HepG2 (cell line): ENCODE data around the gene SLC16A6. TPM values are rescaled to one million over a fixed set of nuclear protein-coding genes. Genes with fewer than 3 reads are reported as not detected.
A peak's percentile ranks its signal among the peaks of the same experiment; 100 is the strongest.

Experiments
- ATAC-seq: fragments of 200-7000 bp; cut with Tn5 transposase; 3 replicates; pipeline ENCODE4 v1.9.1; 2020; ENCODE audit warnings: mild to moderate bottlenecking, moderate library complexity
- BruUV-seq: library from RNA; stranded (reverse); fragments of 400-500 nt; replicated peaks from 2 replicates; lab custom pipeline; 2021; lab: Mats Ljungman, UMichigan
- CTCF ChIA-PET: fragments of 300-600 bp; formaldehyde crosslinking; extraction: SDS; loops from one replicate; lab custom pipeline; 2021; ENCODE audit warnings: low total read pairs, inconsistent platforms, low intra/inter-chr PET ratio; lab: Yijun Ruan, JAX
- POLR2A ChIA-PET: fragments of 350-600 bp; sonication (Branson Sonifier 250); formaldehyde crosslinking; loops from one replicate; lab custom pipeline; 2020; ENCODE audit warnings: antibody characterized with exemption, inconsistent platforms; lab: Yijun Ruan, JAX
- DNase-seq: peaks from one replicate; pipeline ENCODE4 v3.0.0-alpha.2; 2015; ENCODE audit warnings: low spot score
- FAIRE-seq: peaks from 3 replicates; lab custom pipeline; 2011; peaks lifted over from hg19 to GRCh38; lab: Jason Lieb, UNC
- H2AFZ ChIP-seq: one replicate; pipeline ENCODE4 v1.6.1; 2011; ENCODE audit warnings: low read length, inconsistent platforms
- H3K27ac ChIP-seq: fragments of 300-600 bp; 3 replicates; pipeline ENCODE4 v1.8.0; 2011; ENCODE audit warnings: mixed run types, mild to moderate bottlenecking, mixed read lengths, low read length, inconsistent platforms; ENCODE audit not compliant: insufficient read depth; ENCODE audit errors: extremely low read length
- H3K27me3 ChIP-seq, 2 experiments: fragments of 200-600 bp in 1 of 2; 2 replicates in 1 of 2; 3 replicates in 1 of 2; pipeline versions ENCODE4 v1.6.0 to v1.8.0; 2011; ENCODE audit warnings: low read length in 2 of 2, mild to moderate bottlenecking in 2 of 2, moderate library complexity in 2 of 2, inconsistent platforms in 1 of 2; ENCODE audit not compliant: insufficient read depth in 2 of 2, control insufficient read depth in 1 of 2
- H3K36me3 ChIP-seq, 2 experiments: fragments of 200-600 bp in 1 of 2; replicated peaks in 1 of 2; 2 replicates in 1 of 2; 3 replicates in 1 of 2; pipeline versions ENCODE4 v1.5.1 to v1.8.0; 2011; ENCODE audit warnings: low read length in 2 of 2, inconsistent platforms in 1 of 2; ENCODE audit not compliant: insufficient read depth in 2 of 2, control insufficient read depth in 1 of 2
- H3K4me1 ChIP-seq: 2 replicates; pipeline ENCODE4 v1.5.1; 2012; ENCODE audit warnings: low read length, inconsistent platforms; ENCODE audit not compliant: insufficient read depth
- H3K4me2 ChIP-seq: 2 replicates; pipeline ENCODE4 v1.6.0; 2011; ENCODE audit warnings: low read depth, low read length, inconsistent platforms
- H3K4me3 ChIP-seq, 3 experiments: fragments of 200-600 bp in 1 of 3; sonication (generic), shearing (Covaris generic) in 1 of 3; replicated peaks in 1 of 3; 2 replicates each; pipeline ENCODE4 v1.5.1; 2011 to 2016; ENCODE audit warnings: low read length in 3 of 3, inconsistent platforms in 2 of 3, low read depth in 2 of 3, mild to moderate bottlenecking in 2 of 3, control low read depth in 1 of 3, mixed read lengths in 1 of 3; ENCODE audit not compliant: insufficient read depth in 1 of 3
- H3K79me2 ChIP-seq: one replicate; pipeline ENCODE4 v1.6.1; 2011; ENCODE audit warnings: low read length, inconsistent platforms; ENCODE audit not compliant: insufficient read depth
- H3K9ac ChIP-seq: 2 replicates; pipeline ENCODE4 v1.6.0; 2011; ENCODE audit warnings: mild to moderate bottlenecking, low read depth, low read length, inconsistent platforms; ENCODE audit not compliant: insufficient read depth
- H3K9me3 ChIP-seq: 2 replicates; pipeline ENCODE4 v1.5.1; 2012; ENCODE audit warnings: mild to moderate bottlenecking, low read length
- H4K20me1 ChIP-seq: 2 replicates; pipeline ENCODE4 v1.6.0; 2011; ENCODE audit warnings: inconsistent platforms, mild to moderate bottlenecking, low read length, moderate library complexity; ENCODE audit not compliant: insufficient read depth
- BATF2 ChIP-seq: sonication (generic); formaldehyde crosslinking; IDR thresholded peaks from 2 replicates; pipeline ENCODE4 v1.8.0; 2022; ENCODE audit warnings: mild to moderate bottlenecking, missing genetic modification reagents, moderate library complexity
- JDP2 ChIP-seq: sonication (generic); formaldehyde crosslinking; IDR thresholded peaks from 2 replicates; pipeline ENCODE4 v1.8.1; 2022; ENCODE audit warnings: missing genetic modification reagents, borderline replicate concordance
- REST ChIP-seq, 2 experiments: IDR thresholded peaks; 2 replicates each; pipeline ENCODE4 v1.6.1; 2011 to 2012; ENCODE audit warnings: low read length in 2 of 2, borderline replicate concordance in 1 of 2, low read depth in 1 of 2, mild to moderate bottlenecking in 1 of 2, moderate library complexity in 1 of 2
- ZFP91 ChIP-seq: sonication (generic); formaldehyde crosslinking; IDR thresholded peaks from 2 replicates; pipeline ENCODE4 v1.9.0; 2022; ENCODE audit warnings: missing genetic modification reagents, mild to moderate bottlenecking, borderline replicate concordance
- ZNF274 ChIP-seq: sonication (generic); formaldehyde crosslinking; IDR thresholded peaks from 2 replicates; pipeline ENCODE4 v1.5.1; 2020; ENCODE audit warnings: mild to moderate bottlenecking, missing genetic modification reagents
- WGBS: methylation state at CpG from one replicate; pipeline ENCODE4 v1.1.6; 2017; ENCODE audit warnings: low lambda C conversion rate; 5-methylcytosine and 5-hydroxymethylcytosine counted together
- in situ Hi-C: cut with HindIII; loops from 2 replicates; pipeline ENCODE4 v1.10.0; 2017; ENCODE audit warnings: low pct_unique_long_range_greater_than_20kb; ENCODE audit not compliant: extremely low pct_ligation_motif_present
- intact Hi-C: fragments of 100-400 bp; cut with micrococcal nuclease; formaldehyde crosslinking; loops from one replicate; pipeline ENCODE4 v1.10.0; 2022; ENCODE audit not compliant: unreplicated experiment
- polyA plus RNA-seq, 8 experiments: library from polyadenylated mRNA; depleted of rRNA in 3 of 8; stranded (reverse) in 7 of 8; unstranded in 1 of 8; fragments of >200 nt; fragmentation: Illumina TruSeq in 4 of 8; extraction: Trizol in 4 of 8; gene quantifications; 2 replicates each; pipeline versions ENCODE4 v1.2.1 to v1.2.3, GENCODE V29; 2011 to 2016; ENCODE audit warnings: low read depth in 4 of 8, missing spikeins in 1 of 8, mixed read lengths in 1 of 8; ENCODE audit not compliant: insufficient read depth in 1 of 8
- total RNA-seq, 5 experiments: library from RNA; depleted of rRNA; stranded (reverse); fragments of >200 nt; fragmentation: Illumina TruSeq; extraction: Trizol; gene quantifications; 2 replicates each; pipeline ENCODE4 v1.2.3, GENCODE V29; 2016; ENCODE audit warnings: low read depth in 1 of 5

The SLC16A6 gene
- total and polyA plus RNA-seq, 2 of the 13 experiments (the other 11 are each of a cell fraction or from before 2014, with no cell fraction given): 1.1 to 44.7 TPM

GRCh38 chr17:68320311-68320865 lies 29.5 kb upstream of the SLC16A6 start:
- H3K9me3 ChIP-seq: no peaks in the 10 kb centered on the region
- H3K4me1 ChIP-seq: peaks cover 62% of the 10 kb centered on the region
- no peak overlapping the region for H3K27ac ChIP-seq
- no peak overlapping the region for H3K9ac ChIP-seq
- in situ Hi-C loops (no loop called here), intact Hi-C loops (no loop called here)
- WGBS: 82% methylated on average over 5 of the region's 5 CpGs
- H3K36me3 ChIP-seq: no peaks in the 10 kb centered on the region
- no TSS peak for BruUV-seq
- H4K20me1 ChIP-seq: no peaks in the 10 kb centered on the region
- POLR2A ChIA-PET: no interaction called here
- 0 out of 2 replicates have a peak, but pooled peaks have one; percentile 17 for TF ChIP-seq ZFP91 (CRISPR knock-in tag)
- 0 out of 2 replicates have a peak, but pooled peaks have one; percentile 25 for TF ChIP-seq BATF2 (CRISPR knock-in tag)
- 0 out of 2 replicates have a peak, but pooled peaks have one; percentile 28 for TF ChIP-seq ZNF274 (CRISPR knock-in tag)
- peak; percentile 21 to 87 for TF ChIP-seq REST (IDR thresholded peaks at IDR 0.05; ENCODE audit: borderline replicate concordance in 1 of 2, low read depth in 1 of 2, low read length in 2 of 2)
- TF ChIP-seq JDP2 (CRISPR knock-in tag): no peak
- no peaks in the 10 kb centered on the region for H3K27me3 ChIP-seq
- H3K4me2 ChIP-seq: no peak overlapping the region
- CTCF ChIA-PET: no interaction called here
- H3K79me2 ChIP-seq: no peaks in the 10 kb centered on the region
- no peak for DNase-seq
- FAIRE-seq: no peak
- ATAC-seq: no peak
- H2AFZ ChIP-seq: no peak overlapping the region
- H3K4me3 ChIP-seq: no peak overlapping the region
